Measurements from ENCODE around the gene RAB38.

Gene RAB38

GRCh38 chr11:88174709-88175568 lies at the start of gene RAB38:
TSS of gene RAB38 (minus strand) at chr11:88175443. CDS start at chr11:88175384, 59 bp downstream.
- in situ Hi-C loops (cut with MboI; ENCODE audit: low pct_unique_long_range_greater_than_20kb, low sequenced_read_pairs) = no loop called here
- peak; percentile 70 for DNase-seq

GRCh38 chr11:88213406-88213805 lies 38.2 kb upstream of the RAB38 start:
- in situ Hi-C loops (cut with MboI; ENCODE audit: low pct_unique_long_range_greater_than_20kb, low sequenced_read_pairs) = no loop called here
- no peak for DNase-seq

GRCh38 chr11:88212300-88212699 lies 37.1 kb upstream of the RAB38 start:
- in situ Hi-C loops (cut with MboI; ENCODE audit: low pct_unique_long_range_greater_than_20kb, low sequenced_read_pairs) = no loop called here

GRCh38 chr11:88208745-88209144 lies 33.5 kb upstream of the RAB38 start:
- in situ Hi-C loops (cut with MboI; ENCODE audit: low pct_unique_long_range_greater_than_20kb, low sequenced_read_pairs) = no loop called here

More at GRCh38 chr11:88212300-88212699, 37.1 kb upstream of the RAB38 start:
- no peak for DNase-seq

GRCh38 chr11:88206751-88207150 lies 31.5 kb upstream of the RAB38 start:
- in situ Hi-C loops (cut with MboI; ENCODE audit: low pct_unique_long_range_greater_than_20kb, low sequenced_read_pairs) = no loop called here
- DNase-seq = no peak

More at GRCh38 chr11:88208745-88209144, 33.5 kb upstream of the RAB38 start:
- DNase-seq = no peak

GRCh38 chr11:88204353-88204752 lies 29.1 kb upstream of the RAB38 start:
- in situ Hi-C loops (cut with MboI; ENCODE audit: low pct_unique_long_range_greater_than_20kb, low sequenced_read_pairs) = no loop called here
- DNase-seq = no peak

- no peak for DNase-seq
- in situ Hi-C loops (cut with MboI; ENCODE audit: low pct_unique_long_range_greater_than_20kb, low sequenced_read_pairs) = no loop called here
Observed at GRCh38 chr11:88203604-88204003, 28.4 kb upstream of the RAB38 start.

GRCh38 chr11:88202498-88202897 lies 27.3 kb upstream of the RAB38 start:
- in situ Hi-C loops (cut with MboI; ENCODE audit: low pct_unique_long_range_greater_than_20kb, low sequenced_read_pairs) = no loop called here
- DNase-seq = no peak

- no peak for DNase-seq
- in situ Hi-C loops (cut with MboI; ENCODE audit: low pct_unique_long_range_greater_than_20kb, low sequenced_read_pairs) = no loop called here
Observed at GRCh38 chr11:88196393-88196792, 21.1 kb upstream of the RAB38 start.

GRCh38 chr11:88195908-88196307 lies 20.7 kb upstream of the RAB38 start:
- in situ Hi-C loops (cut with MboI; ENCODE audit: low pct_unique_long_range_greater_than_20kb, low sequenced_read_pairs) = no loop called here
- DNase-seq = no peak

GRCh38 chr11:88194990-88195389 lies 19.7 kb upstream of the RAB38 start:
- no peak for DNase-seq
- in situ Hi-C loops (cut with MboI; ENCODE audit: low pct_unique_long_range_greater_than_20kb, low sequenced_read_pairs) = no loop called here

GRCh38 chr11:88193278-88193677 lies 18.0 kb upstream of the RAB38 start:
- in situ Hi-C loops (cut with MboI; ENCODE audit: low pct_unique_long_range_greater_than_20kb, low sequenced_read_pairs) = no loop called here
- no peak for DNase-seq

GRCh38 chr11:88188932-88189253 lies 13.7 kb upstream of the RAB38 start:
- DNase-seq = no peak
- in situ Hi-C loops (cut with MboI; ENCODE audit: low pct_unique_long_range_greater_than_20kb, low sequenced_read_pairs) = no loop called here

- in situ Hi-C loops (cut with MboI; ENCODE audit: low pct_unique_long_range_greater_than_20kb, low sequenced_read_pairs) = no loop called here
- DNase-seq = no peak
Observed at GRCh38 chr11:88188251-88188931, 13.1 kb upstream of the RAB38 start.

GRCh38 chr11:88183233-88183632 lies 8.0 kb upstream of the RAB38 start:
- in situ Hi-C loops (cut with MboI; ENCODE audit: low pct_unique_long_range_greater_than_20kb, low sequenced_read_pairs) = no loop called here
- no peak for DNase-seq

GRCh38 chr11:88181776-88182175 lies 6.5 kb upstream of the RAB38 start:
- DNase-seq = peak; percentile 35
- in situ Hi-C loops (cut with MboI; ENCODE audit: low pct_unique_long_range_greater_than_20kb, low sequenced_read_pairs) = no loop called here

- in situ Hi-C loops (cut with MboI; ENCODE audit: low pct_unique_long_range_greater_than_20kb, low sequenced_read_pairs) = no loop called here
- DNase-seq = no peak
Observed at GRCh38 chr11:88179971-88180629, 4.9 kb upstream of the RAB38 start.

- in situ Hi-C loops (cut with MboI; ENCODE audit: low pct_unique_long_range_greater_than_20kb, low sequenced_read_pairs) = no loop called here
- DNase-seq = no peak
Observed at GRCh38 chr11:88179141-88179540, 3.9 kb upstream of the RAB38 start.

- DNase-seq = no peak
- in situ Hi-C loops (cut with MboI; ENCODE audit: low pct_unique_long_range_greater_than_20kb, low sequenced_read_pairs) = no loop called here
Observed at GRCh38 chr11:88178191-88178590, 2.9 kb upstream of the RAB38 start.

- peak; percentile 68 for DNase-seq
- in situ Hi-C loops (cut with MboI; ENCODE audit: low pct_unique_long_range_greater_than_20kb, low sequenced_read_pairs) = no loop called here
Observed at GRCh38 chr11:88175569-88176075, 379 bp upstream of the RAB38 start.
